CD14-positive monocyte (primary cell): ENCODE data around the gene AGAP1. TPM values are rescaled to one million over a fixed set of nuclear protein-coding genes. Genes with fewer than 3 reads are reported as not detected.

Experiments
- DNase-seq, 3 donors: peaks; one replicate each; pipeline ENCODE4 v3.0.0-alpha.2; 2011 to 2022
- H2AFZ ChIP-seq: 2 replicates; pipeline ENCODE4 v1.6.0; 2012; ENCODE audit warnings: mild to moderate bottlenecking, low read depth, low read length, inconsistent platforms; ENCODE audit not compliant: insufficient read depth, poor library complexity, severe bottlenecking
- H3K27ac ChIP-seq, 2 donors: 1 replicate in 1 of 2; 2 replicates in 1 of 2; pipeline ENCODE4 v1.5.1; 2012 to 2013; ENCODE audit warnings: low read length in 2 of 2, control low read depth in 1 of 2, inconsistent platforms in 1 of 2, low read depth in 1 of 2, mild to moderate bottlenecking in 1 of 2
- H3K27me3 ChIP-seq, 2 donors: one replicate each; pipeline versions ENCODE4 v1.6.0 to v1.6.1; 2011 to 2013; ENCODE audit warnings: low read length in 2 of 2; ENCODE audit not compliant: control insufficient read depth in 2 of 2, insufficient read depth in 2 of 2
- H3K36me3 ChIP-seq, 2 donors: replicated peaks in 1 of 2; 1 replicate in 1 of 2; 2 replicates in 1 of 2; pipeline versions ENCODE4 v1.5.1 to v1.6.1; 2012 to 2013; ENCODE audit warnings: low read length in 2 of 2, control low read depth in 1 of 2, inconsistent platforms in 1 of 2, mild to moderate bottlenecking in 1 of 2; ENCODE audit not compliant: insufficient read depth in 2 of 2, control insufficient read depth in 1 of 2
- H3K4me1 ChIP-seq, 2 donors: 1 replicate in 1 of 2; 2 replicates in 1 of 2; pipeline versions ENCODE4 v1.5.1 to v1.6.1; 2012 to 2013; ENCODE audit warnings: low read length in 2 of 2, control low read depth in 1 of 2, inconsistent platforms in 1 of 2, mild to moderate bottlenecking in 1 of 2, moderate library complexity in 1 of 2; ENCODE audit not compliant: insufficient read depth in 2 of 2, control insufficient read depth in 1 of 2
- H3K4me2 ChIP-seq: replicated peaks from 2 replicates; pipeline ENCODE3; 2012; ENCODE audit warnings: low read length, moderate library complexity, mild to moderate bottlenecking; ENCODE audit not compliant: poor library complexity, severe bottlenecking; ENCODE audit errors: extremely low read depth
- H3K4me3 ChIP-seq, 3 experiments: fragments of 200-600 bp in 1 of 3; sonication (generic) in 1 of 3; replicated peaks in 1 of 3; 1 replicate in 2 of 3; 2 replicates in 1 of 3; pipeline ENCODE4 v1.5.1; 2011 to 2013; ENCODE audit warnings: low read length in 3 of 3, mild to moderate bottlenecking in 3 of 3, control low read depth in 2 of 3, low read depth in 2 of 3, inconsistent platforms in 1 of 3, moderate library complexity in 1 of 3
- H3K79me2 ChIP-seq: 2 replicates; pipeline ENCODE4 v1.6.0; 2012; ENCODE audit warnings: mild to moderate bottlenecking, control low read depth, inconsistent platforms, low read length, moderate library complexity; ENCODE audit not compliant: insufficient read depth
- H3K9ac ChIP-seq: 2 replicates; pipeline ENCODE4 v1.6.0; 2017; ENCODE audit warnings: low read length, mild to moderate bottlenecking; ENCODE audit not compliant: insufficient read depth, poor library complexity, severe bottlenecking
- H3K9me3 ChIP-seq, 2 donors: replicated peaks in 1 of 2; 1 replicate in 1 of 2; 2 replicates in 1 of 2; pipeline versions ENCODE4 v1.5.1 to v1.6.1; 2012 to 2013; ENCODE audit warnings: low read length in 2 of 2, control low read depth in 1 of 2; ENCODE audit not compliant: control insufficient read depth in 1 of 2, insufficient read depth in 1 of 2
- H4K20me1 ChIP-seq: 2 replicates; pipeline ENCODE4 v1.6.0; 2012; ENCODE audit warnings: mild to moderate bottlenecking, low read length, control low read depth, moderate library complexity; ENCODE audit not compliant: insufficient read depth
- H3K27ac Mint-ChIP-seq, 7 donors: one replicate each; pipeline ENCODE4 v1.8.0; 2020; ENCODE audit warnings: mild to moderate bottlenecking in 7 of 7, mixed read lengths in 7 of 7, moderate library complexity in 6 of 7, inconsistent platforms in 2 of 7
- H3K27me3 Mint-ChIP-seq, 3 donors: one replicate each; pipeline ENCODE4 v1.8.0; 2021 to 2022; ENCODE audit warnings: low read depth in 3 of 3, mild to moderate bottlenecking in 3 of 3, mixed read lengths in 3 of 3, moderate library complexity in 3 of 3, inconsistent platforms in 1 of 3
- H3K36me3 Mint-ChIP-seq, 2 donors: one replicate each; pipeline ENCODE4 v1.8.0; 2020; ENCODE audit warnings: mixed read lengths in 2 of 2, inconsistent platforms in 1 of 2, mild to moderate bottlenecking in 1 of 2
- H3K4me1 Mint-ChIP-seq: one replicate; pipeline ENCODE4 v1.8.0; 2020; ENCODE audit warnings: mild to moderate bottlenecking, mixed read lengths
- H3K4me3 Mint-ChIP-seq, 2 donors: one replicate each; pipeline ENCODE4 v1.8.0; 2020; ENCODE audit warnings: mild to moderate bottlenecking in 2 of 2, mixed read lengths in 2 of 2, moderate library complexity in 1 of 2
- H3K9me3 Mint-ChIP-seq, 7 donors: one replicate each; pipeline ENCODE4 v1.8.0; 2020 to 2022; ENCODE audit warnings: mixed read lengths in 7 of 7, mild to moderate bottlenecking in 6 of 7, moderate library complexity in 6 of 7, inconsistent platforms in 2 of 7
- WGBS: methylation state at CpG from one replicate; pipeline ENCODE4 v1.1.5; 2013; ENCODE audit warnings: missing lambda C conversion rate; ENCODE audit not compliant: insufficient coverage; 5-methylcytosine and 5-hydroxymethylcytosine counted together
- intact Hi-C, 2 donors: fragments of 100-400 bp; cut with micrococcal nuclease; formaldehyde crosslinking; loops; one replicate each; pipeline versions ENCODE4 v1.15.0 to v1.15.1; 2023
- polyA plus RNA-seq, 3 donors: library from polyadenylated mRNA; depleted of rRNA in 1 of 3; unstranded in 2 of 3; stranded (reverse) in 1 of 3; fragments of 300-500 nt in 2 of 3; fragments of >200 nt in 1 of 3; fragmentation: Illumina TruSeq in 2 of 3; gene quantifications; 1 replicate in 2 of 3; 2 replicates in 1 of 3; pipeline ENCODE4 v1.2.3, GENCODE V29; 2012 to 2021
- TF ChIP-seq, protein P1 (sequence below): fragments of 200-600 bp; IDR thresholded peaks from one replicate; pipeline ENCODE4 v1.8.0; 2022; ENCODE audit warnings: antibody characterized with exemption, mild to moderate bottlenecking

AGAP1 gene
- polyA plus RNA-seq, 3 donors = 0.12 TPM; not detected in 2

DNA sequence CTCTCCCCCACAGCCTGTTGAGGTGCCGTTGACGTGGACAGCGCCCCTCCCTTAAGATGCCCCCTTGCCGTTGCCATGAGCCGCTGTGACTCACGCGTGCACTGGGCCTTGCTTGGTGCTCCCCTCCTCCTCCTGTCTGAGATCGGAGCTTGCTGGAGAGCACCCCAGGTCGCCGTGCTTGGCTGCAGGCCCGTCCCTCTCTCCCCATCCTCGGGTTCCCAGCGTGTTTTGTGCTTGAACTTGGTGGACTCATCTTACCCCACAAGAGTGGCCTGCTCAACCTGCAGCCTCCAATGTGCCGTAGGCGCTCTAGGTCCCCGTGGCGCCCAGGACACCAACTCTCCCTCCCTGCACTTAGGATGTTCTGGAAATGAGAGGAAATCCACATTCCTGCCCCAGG lies 634.5 kb downstream of the AGAP1 start:
- no peaks in the 10 kb centered on the region for H3K4me1 ChIP-seq
- H2AFZ ChIP-seq = no peak overlapping the region
- H3K27me3 Mint-ChIP-seq = peaks cover 0 to 4% (median 2%) of the 10 kb centered on the region in 3 donors
- intact Hi-C loops = no loop called here
- H3K36me3 Mint-ChIP-seq = no peaks in the 10 kb centered on the region
- WGBS = 91% methylated on average over 13 of the region's 17 CpGs
- no peaks in the 10 kb centered on the region for H4K20me1 ChIP-seq
- H3K4me3 ChIP-seq = no peak overlapping the region
- H3K4me1 Mint-ChIP-seq = no peaks in the 10 kb centered on the region
- H3K9me3 ChIP-seq = no peaks in the 10 kb centered on the region
- no peaks in the 10 kb centered on the region for H3K36me3 ChIP-seq
- H3K79me2 ChIP-seq = no peaks in the 10 kb centered on the region
- H3K27ac Mint-ChIP-seq = no peak overlapping the region
- peaks cover 0 to 3% (median 0%) of the 10 kb centered on the region in 7 donors for H3K9me3 Mint-ChIP-seq
- no peak overlapping the region for H3K9ac ChIP-seq
- TF ChIP-seq, protein P1, sequence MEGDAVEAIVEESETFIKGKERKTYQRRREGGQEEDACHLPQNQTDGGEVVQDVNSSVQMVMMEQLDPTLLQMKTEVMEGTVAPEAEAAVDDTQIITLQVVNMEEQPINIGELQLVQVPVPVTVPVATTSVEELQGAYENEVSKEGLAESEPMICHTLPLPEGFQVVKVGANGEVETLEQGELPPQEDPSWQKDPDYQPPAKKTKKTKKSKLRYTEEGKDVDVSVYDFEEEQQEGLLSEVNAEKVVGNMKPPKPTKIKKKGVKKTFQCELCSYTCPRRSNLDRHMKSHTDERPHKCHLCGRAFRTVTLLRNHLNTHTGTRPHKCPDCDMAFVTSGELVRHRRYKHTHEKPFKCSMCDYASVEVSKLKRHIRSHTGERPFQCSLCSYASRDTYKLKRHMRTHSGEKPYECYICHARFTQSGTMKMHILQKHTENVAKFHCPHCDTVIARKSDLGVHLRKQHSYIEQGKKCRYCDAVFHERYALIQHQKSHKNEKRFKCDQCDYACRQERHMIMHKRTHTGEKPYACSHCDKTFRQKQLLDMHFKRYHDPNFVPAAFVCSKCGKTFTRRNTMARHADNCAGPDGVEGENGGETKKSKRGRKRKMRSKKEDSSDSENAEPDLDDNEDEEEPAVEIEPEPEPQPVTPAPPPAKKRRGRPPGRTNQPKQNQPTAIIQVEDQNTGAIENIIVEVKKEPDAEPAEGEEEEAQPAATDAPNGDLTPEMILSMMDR = no peak
- no peak overlapping the region for H3K27ac ChIP-seq
- H3K4me2 ChIP-seq = no peak overlapping the region
- no peak overlapping the region for H3K4me3 Mint-ChIP-seq
- DNase-seq = no peak
- no peaks in the 10 kb centered on the region for H3K27me3 ChIP-seq

DNA sequence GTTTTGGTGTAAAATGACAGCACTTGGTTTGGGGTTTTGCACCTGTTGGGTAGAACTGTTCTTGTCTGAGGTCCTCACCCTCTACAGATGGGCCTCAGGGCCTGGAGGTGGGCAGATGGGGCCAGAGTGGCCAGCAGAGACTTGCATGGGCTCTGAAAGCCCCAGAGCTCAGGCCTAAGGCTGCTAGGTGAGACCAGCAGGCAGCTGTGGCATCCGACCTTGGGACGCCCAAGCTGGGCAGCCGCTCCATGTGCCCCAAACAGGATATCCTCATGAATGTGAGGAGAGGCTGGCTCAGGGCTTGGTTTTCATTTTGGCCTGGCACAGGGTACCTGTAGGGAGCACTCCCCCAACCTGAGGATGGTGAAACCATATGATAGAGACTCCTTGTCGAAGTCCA lies 636.1 kb downstream of the AGAP1 start:
- WGBS = 94% methylated on average over 3 of the region's 4 CpGs

More for the DNA sequence above, 636.1 kb downstream of the AGAP1 start:
- Histone ChIP-seq H3K9me3 (no peaks in the 10 kb centered on the region), H3K4me2 (no peak overlapping the region), H3K9ac (no peak overlapping the region), H3K36me3 (no peaks in the 10 kb centered on the region), H2AFZ (no peak overlapping the region), H3K4me1 (no peaks in the 10 kb centered on the region), H3K79me2 (no peaks in the 10 kb centered on the region), H3K27ac (no peak overlapping the region), H3K27me3 (no peaks in the 10 kb centered on the region), H4K20me1 (no peaks in the 10 kb centered on the region), H3K4me3 (no peak overlapping the region)
- no peak for DNase-seq
- H3K9me3 Mint-ChIP-seq = peaks cover 0 to 3% (median 0%) of the 10 kb centered on the region in 7 donors
- intact Hi-C loops = no loop called here
- H3K27ac Mint-ChIP-seq = no peak overlapping the region
- H3K27me3 Mint-ChIP-seq = peaks cover 0 to 4% (median 2%) of the 10 kb centered on the region in 3 donors
- H3K4me3 Mint-ChIP-seq = no peak overlapping the region
- H3K4me1 Mint-ChIP-seq = no peaks in the 10 kb centered on the region
- H3K36me3 Mint-ChIP-seq = no peaks in the 10 kb centered on the region
- TF ChIP-seq, protein P1 = no peak
